ENCODE results near the gene VHLL. TPM values are rescaled to one million over a fixed set of nuclear protein-coding genes. Genes with fewer than 3 reads are reported as not detected.
A peak's percentile ranks its signal among the peaks of the same experiment; 100 is the strongest.

The VHLL gene
- total and polyA plus RNA-seq, 2 of the 13 experiments (the other 11 are each of a cell fraction or from before 2014, with no cell fraction given), result 0.24 TPM; not detected in 1

GRCh38 chr1:156282479-156283222 is 16.5 kb downstream of the VHLL start, which contains the start of gene SMG5 (continued):
- no peak for TF ChIP-seq ZBTB43 (CRISPR knock-in tag; conservative IDR thresholded peaks at IDR 0.05)
- TF ChIP-seq ZNF558 (CRISPR knock-in tag; IDR thresholded peaks at IDR 0.05; ENCODE audit: borderline replicate concordance), result no peak; the same call in 1 of the 2 replicates
- TF ChIP-seq YY1 (IDR thresholded peaks at IDR 0.05; ENCODE audit: insufficient read depth, insufficient replicate concordance, low read depth, low read length), result peak; percentile 98
- no peak for TF ChIP-seq PHB2 (IDR thresholded peaks at IDR 0.05; ENCODE audit: partially characterized antibody)
- TF ChIP-seq, protein P1, sequence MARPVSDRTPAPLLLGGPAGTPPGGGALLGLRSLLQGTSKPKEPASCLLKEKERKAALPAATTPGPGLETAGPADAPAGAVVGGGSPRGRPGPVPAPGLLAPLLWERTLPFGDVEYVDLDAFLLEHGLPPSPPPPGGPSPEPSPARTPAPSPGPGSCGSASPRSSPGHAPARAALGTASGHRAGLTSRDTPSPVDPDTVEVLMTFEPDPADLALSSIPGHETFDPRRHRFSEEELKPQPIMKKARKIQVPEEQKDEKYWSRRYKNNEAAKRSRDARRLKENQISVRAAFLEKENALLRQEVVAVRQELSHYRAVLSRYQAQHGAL (CRISPR knock-in tag; IDR thresholded peaks at IDR 0.05; ENCODE audit: not compliant biosample characterization), result no peak
- TF ChIP-seq ZNF878 (CRISPR knock-in tag; IDR thresholded peaks at IDR 0.05), result no peak
- no peak for TF ChIP-seq JUN (CRISPR knock-in tag; IDR thresholded peaks at IDR 0.05)
- TF ChIP-seq KDM6A (CRISPR knock-in tag; IDR thresholded peaks at IDR 0.05; ENCODE audit: low read depth), result no peak
- no peak; the same call in 1 of the 2 replicates for TF ChIP-seq SOX13 (IDR thresholded peaks at IDR 0.05)
- peak in 1 of 2 experiments; percentile 55; a peak in 2 of 4 replicates for TF ChIP-seq SOX13 (CRISPR knock-in tag; conservative IDR thresholded peaks at IDR 0.05 in 1 of 2, IDR thresholded peaks at IDR 0.05 in 1 of 2)
- TF ChIP-seq ZNF761 (CRISPR knock-in tag; conservative IDR thresholded peaks at IDR 0.05), result peak; percentile 85
- TF ChIP-seq BRF2 (CRISPR knock-in tag; IDR thresholded peaks at IDR 0.05), result 0 out of 2 replicates have a peak, but pooled peaks have one; percentile 36
- peak; percentile 58; the same call in 1 of the 2 replicates for TF ChIP-seq ZNF205 (CRISPR knock-in tag; IDR thresholded peaks at IDR 0.05)
- TF ChIP-seq NFIC (IDR thresholded peaks at IDR 0.05; ENCODE audit: low read length), result peak; percentile 83
- TF ChIP-seq BORCS8-MEF2B (CRISPR knock-in tag; IDR thresholded peaks at IDR 0.05), result peak; percentile 54; the same call in 1 of the 2 replicates
- TF ChIP-seq HCFC1 (IDR thresholded peaks at IDR 0.05; ENCODE audit: low read depth, low read length), result peak; percentile 86
- no peak; the same call in 1 of the 2 replicates for TF ChIP-seq KLF9 (CRISPR knock-in tag; IDR thresholded peaks at IDR 0.05; ENCODE audit: low read depth)
- peak; percentile 76 for TF ChIP-seq KDM3A (CRISPR knock-in tag; IDR thresholded peaks at IDR 0.05; ENCODE audit: low read depth)
- TF ChIP-seq, protein P2, sequence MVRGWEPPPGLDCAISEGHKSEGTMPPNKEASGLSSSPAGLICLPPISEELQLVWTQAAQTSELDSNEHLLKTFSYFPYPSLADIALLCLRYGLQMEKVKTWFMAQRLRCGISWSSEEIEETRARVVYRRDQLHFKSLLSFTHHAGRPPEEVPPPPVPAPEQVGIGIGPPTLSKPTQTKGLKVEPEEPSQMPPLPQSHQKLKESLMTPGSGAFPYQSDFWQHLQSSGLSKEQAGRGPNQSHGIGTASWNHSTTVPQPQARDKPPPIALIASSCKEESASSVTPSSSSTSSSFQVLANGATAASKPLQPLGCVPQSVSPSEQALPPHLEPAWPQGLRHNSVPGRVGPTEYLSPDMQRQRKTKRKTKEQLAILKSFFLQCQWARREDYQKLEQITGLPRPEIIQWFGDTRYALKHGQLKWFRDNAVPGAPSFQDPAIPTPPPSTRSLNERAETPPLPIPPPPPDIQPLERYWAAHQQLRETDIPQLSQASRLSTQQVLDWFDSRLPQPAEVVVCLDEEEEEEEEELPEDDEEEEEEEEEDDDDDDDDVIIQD (CRISPR knock-in tag; IDR thresholded peaks at IDR 0.05; ENCODE audit: low read depth), result peak; percentile 79; the same call in 1 of the 2 replicates
- TF ChIP-seq CBX1 (IDR thresholded peaks at IDR 0.05; ENCODE audit: low read depth), result peak; percentile 81
- TF ChIP-seq KDM4B (CRISPR knock-in tag; IDR thresholded peaks at IDR 0.05), result peak; percentile 95
- TF ChIP-seq AGO1 (IDR thresholded peaks at IDR 0.05; ENCODE audit: low read depth, low read length, poor library complexity, severe bottlenecking), result peak; percentile 86
- no peak for TF ChIP-seq ZNF780A (CRISPR knock-in tag; IDR thresholded peaks at IDR 0.05)
- no peak for TF ChIP-seq NR2F6 (IDR thresholded peaks at IDR 0.05)
- TF ChIP-seq NR2F6 (CRISPR knock-in tag; IDR thresholded peaks at IDR 0.05), result 0 out of 2 replicates have a peak, but pooled peaks have one; percentile 45
- TF ChIP-seq ZSCAN20 (CRISPR knock-in tag; IDR thresholded peaks at IDR 0.05; ENCODE audit: borderline replicate concordance), result 0 out of 2 replicates have a peak, but pooled peaks have one; percentile 1
- TF ChIP-seq ZNF652 (CRISPR knock-in tag; IDR thresholded peaks at IDR 0.05; ENCODE audit: borderline replicate concordance, low read depth), result peak; percentile 40; the same call in 1 of the 2 replicates
- TF ChIP-seq ZBTB21 (CRISPR knock-in tag; IDR thresholded peaks at IDR 0.05), result peak; percentile 54; the same call in 1 of the 2 replicates
